GM19455 (cell line): Measurements from ENCODE around the gene FKBP1C.

ENCODE experiments used
- ATAC-seq: cut with Tn5 transposase; IDR thresholded peaks from one replicate; pipeline ENCODE4 v1.9.1; 2021; ENCODE audit not compliant: unreplicated experiment

Gene FKBP1C

GRCh38 chr6:63259153-63259552, 47.9 kb downstream of the FKBP1C start:
- no peak for ATAC-seq

GRCh38 chr6:63261820-63262219, 50.6 kb downstream of the FKBP1C start:
- no peak for ATAC-seq
